NCI-H146 treated with DMSO at 0.1 percent for 48 hours (cell line): ENCODE measurements around the gene PRDM16.

Source experiments
- DNase-seq: peaks from one replicate; lab custom pipeline; 2025; ENCODE audit not compliant: unreplicated experiment; lab: John Stamatoyannopoulos, UW

PRDM16 gene

DNA sequence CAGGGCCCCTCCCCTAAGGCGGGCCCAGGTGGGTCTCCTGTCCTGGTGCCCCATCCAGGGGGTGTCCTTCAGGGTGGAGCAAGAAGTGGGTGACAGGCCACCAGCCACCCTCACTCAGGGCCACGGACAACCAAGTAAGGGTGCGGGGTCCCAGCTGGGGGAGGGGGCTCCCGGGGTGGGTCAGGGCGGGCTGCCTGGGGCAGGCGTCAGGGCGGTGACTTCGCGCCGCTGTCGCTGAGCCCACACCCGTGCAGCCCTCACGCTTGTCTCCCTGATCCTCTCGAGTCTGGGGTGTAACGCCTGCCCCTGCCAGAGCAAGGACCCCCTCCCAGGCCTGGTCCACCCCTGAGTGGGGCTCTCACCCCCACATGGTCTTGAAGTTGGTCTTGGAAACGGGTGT is 407.7 kb downstream of the PRDM16 start:
- DNase-seq, result no peak

- DNase-seq, result no peak
Observed at GRCh38 chr1:3477241-3477995, 408.4 kb downstream of the PRDM16 start.

DNA sequence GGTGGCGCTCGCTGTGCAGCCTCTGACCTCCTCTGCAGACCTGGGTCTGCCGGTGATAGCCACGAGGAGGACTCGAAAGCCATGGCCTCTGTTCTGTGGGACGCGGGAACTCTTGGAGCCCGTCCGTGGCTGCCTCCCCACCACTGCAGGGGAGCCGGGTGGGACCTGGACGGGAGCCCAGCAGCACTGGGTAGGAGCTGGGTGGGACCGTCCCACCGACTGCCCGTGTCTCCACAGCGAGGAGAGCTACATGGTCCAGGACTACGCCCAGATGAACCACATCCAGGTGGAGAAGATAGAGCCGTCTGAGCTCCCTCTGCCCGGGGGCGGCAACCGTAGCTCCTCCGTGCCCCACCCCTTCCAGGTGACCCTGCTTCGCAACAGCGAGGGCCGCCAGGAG is 409.2 kb downstream of the PRDM16 start:
- no peak for DNase-seq

DNA sequence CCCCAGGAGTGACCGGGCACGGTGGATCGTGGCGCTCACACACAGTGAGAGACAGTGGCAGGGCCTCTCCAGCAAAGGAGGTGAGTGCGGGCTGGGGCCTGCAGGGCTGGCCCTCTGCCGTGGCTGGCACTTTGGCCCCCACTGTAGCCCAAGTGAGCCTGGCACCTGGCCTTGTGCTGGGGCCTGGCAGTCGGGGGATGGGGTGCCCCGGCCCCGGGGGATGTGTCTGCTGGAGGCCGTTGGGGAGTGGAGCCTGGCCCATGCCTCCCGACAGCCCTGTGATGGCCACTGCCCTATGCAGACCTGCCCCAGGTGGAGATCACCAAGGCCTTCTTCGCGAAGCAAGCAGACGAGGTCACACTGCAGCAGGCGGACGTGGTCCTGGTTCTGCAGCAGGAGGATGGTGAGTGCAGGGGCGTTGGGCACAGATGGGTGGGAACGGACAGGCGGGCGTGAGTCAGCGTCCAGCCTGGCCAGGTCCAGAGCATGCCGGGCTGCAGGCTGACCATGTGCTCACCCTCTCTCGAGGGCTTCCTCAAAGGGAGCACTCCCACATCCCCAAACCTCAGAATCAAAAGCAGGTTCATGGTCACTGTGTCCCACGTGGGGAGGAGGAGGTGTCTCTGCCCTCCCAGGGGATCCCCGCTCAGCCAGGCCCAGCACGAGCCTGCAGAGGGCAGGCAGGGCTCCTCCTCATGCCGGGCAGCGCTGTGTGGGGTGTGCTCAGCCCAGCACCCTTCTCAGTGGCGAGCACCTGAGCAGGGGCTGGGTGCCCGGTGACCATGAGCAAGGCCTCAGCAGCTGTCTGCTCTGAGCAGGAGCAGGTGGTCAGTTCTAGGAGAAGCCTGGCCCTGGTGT is 410.7 kb downstream of the PRDM16 start:
- no peak for DNase-seq

GRCh38 chr1:3480369-3480719 is 411.3 kb downstream of the PRDM16 start:
- DNase-seq, result no peak

DNA sequence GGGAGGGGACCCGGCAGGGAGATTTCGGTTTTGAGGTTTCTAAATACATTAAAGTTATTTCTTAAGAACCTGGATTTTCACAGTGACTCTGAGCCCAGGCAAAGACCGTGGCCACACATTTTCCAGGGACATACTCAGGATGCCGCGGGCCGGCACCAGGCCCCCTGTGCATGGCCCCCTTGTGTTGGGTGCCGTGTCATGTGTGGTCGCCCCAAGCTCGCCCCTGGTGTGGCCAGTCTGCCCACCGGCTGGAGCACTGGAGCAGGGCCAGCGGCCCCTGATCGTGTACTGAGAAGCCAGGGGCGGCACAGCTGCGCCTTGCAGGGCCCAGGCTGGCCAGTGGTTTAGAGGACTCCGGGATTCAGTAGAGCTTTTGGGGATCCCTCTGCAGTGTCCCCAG is 412.0 kb downstream of the PRDM16 start:
- no peak for DNase-seq

- DNase-seq, result no peak
Observed at GRCh38 chr1:3481836-3482375, 412.9 kb downstream of the PRDM16 start.

DNA sequence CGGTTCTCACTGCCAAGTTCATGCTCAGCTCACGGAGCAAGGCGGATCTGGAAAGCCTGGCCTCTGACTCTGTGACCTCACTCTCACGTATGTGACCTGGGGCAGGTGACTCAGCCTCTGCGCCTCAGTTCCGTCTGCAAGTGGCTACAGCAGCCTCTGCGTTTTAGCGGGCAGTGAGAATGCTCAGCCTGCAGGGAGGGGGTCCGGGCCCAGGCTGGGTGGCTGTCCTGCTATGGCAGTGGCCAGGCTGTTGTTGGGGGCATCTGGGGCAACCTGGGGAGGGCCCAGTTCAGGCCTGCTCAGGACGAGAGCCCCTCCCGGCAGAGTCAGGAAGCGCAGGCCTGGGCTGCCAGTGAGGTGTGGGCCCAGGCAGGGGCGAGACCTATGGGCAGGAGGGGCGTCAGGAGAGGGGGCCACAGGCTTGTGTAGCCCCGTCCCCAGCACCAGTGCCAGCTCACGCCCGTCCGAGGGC is 413.4 kb downstream of the PRDM16 start:
- no peak for DNase-seq

GRCh38 chr1:3483380-3483779 is 414.4 kb downstream of the PRDM16 start:
- DNase-seq, result no peak

- no peak for DNase-seq
Observed at GRCh38 chr1:3483801-3484444, 414.9 kb downstream of the PRDM16 start.

GRCh38 chr1:3485016-3485415 is 416.0 kb downstream of the PRDM16 start:
- no peak for DNase-seq
